Measurements from ENCODE around the gene VAMP2.

GRCh38 chr17:8138374-8138671, 24.4 kb downstream of the VAMP2 start:
- no peak for TF ChIP-seq CTCF (conservative IDR thresholded peaks at IDR 0.05; ENCODE audit: low read depth, low read length)
- no peak for TF ChIP-seq POLR2A (IDR thresholded peaks at IDR 0.05; ENCODE audit: low read depth, low read length)
- TF ChIP-seq RAD21 (IDR thresholded peaks at IDR 0.05; ENCODE audit: low read length) = no peak
- no peak for TF ChIP-seq SMC3 (IDR thresholded peaks at IDR 0.05; ENCODE audit: low read depth, low read length)
- no peak for TF ChIP-seq USF2 (IDR thresholded peaks at IDR 0.05; ENCODE audit: low read depth, low read length)
- TF ChIP-seq CEBPB (IDR thresholded peaks at IDR 0.05; ENCODE audit: low read depth, low read length) = no peak
